ENCODE results near the gene PAPOLG. TPM values are rescaled to one million over a fixed set of nuclear protein-coding genes. Genes with fewer than 3 reads are reported as not detected.
A peak's percentile ranks its signal among the peaks of the same experiment; 100 is the strongest.

PAPOLG gene
- total RNA-seq, 4 donors from 2014 or later = 14.4 to 21.6 (median 18.7) TPM

DNA sequence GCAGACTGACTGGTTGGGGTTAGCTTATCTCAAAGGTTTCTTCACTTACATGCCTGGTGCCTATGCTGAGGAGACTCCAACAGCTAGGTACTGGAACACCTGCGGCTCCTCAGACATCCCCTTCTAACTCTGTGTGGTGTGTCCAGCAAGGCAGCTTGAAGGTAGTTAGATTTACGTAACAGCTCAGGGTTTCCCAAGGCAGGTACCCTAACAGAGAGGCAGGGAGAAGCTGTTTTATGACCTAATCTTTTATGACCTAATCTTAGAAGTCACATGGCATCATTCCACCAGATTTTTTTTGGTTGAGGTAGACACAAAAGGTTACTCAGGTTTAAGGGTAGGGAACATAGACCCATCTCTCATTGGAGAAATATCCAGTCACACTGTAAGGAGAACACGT lies 17.4 kb upstream of the PAPOLG start:
- no peak overlapping the region for H3K4me3 ChIP-seq (ENCODE audit: low read depth, poor library complexity, severe bottlenecking)
- 90 to 96% methylated on average over 3 of the region's 3 CpGs for WGBS, 2 donors
- TF ChIP-seq POLR2A (IDR thresholded peaks at IDR 0.05) = no peak
- TF ChIP-seq, protein P1, sequence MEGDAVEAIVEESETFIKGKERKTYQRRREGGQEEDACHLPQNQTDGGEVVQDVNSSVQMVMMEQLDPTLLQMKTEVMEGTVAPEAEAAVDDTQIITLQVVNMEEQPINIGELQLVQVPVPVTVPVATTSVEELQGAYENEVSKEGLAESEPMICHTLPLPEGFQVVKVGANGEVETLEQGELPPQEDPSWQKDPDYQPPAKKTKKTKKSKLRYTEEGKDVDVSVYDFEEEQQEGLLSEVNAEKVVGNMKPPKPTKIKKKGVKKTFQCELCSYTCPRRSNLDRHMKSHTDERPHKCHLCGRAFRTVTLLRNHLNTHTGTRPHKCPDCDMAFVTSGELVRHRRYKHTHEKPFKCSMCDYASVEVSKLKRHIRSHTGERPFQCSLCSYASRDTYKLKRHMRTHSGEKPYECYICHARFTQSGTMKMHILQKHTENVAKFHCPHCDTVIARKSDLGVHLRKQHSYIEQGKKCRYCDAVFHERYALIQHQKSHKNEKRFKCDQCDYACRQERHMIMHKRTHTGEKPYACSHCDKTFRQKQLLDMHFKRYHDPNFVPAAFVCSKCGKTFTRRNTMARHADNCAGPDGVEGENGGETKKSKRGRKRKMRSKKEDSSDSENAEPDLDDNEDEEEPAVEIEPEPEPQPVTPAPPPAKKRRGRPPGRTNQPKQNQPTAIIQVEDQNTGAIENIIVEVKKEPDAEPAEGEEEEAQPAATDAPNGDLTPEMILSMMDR (IDR thresholded peaks at IDR 0.05) = no peak
- DNase-seq (ENCODE audit: low spot score in 2 of 2) = peak in 1 of 2 donors; percentile 40
- intact Hi-C loops (cut with DNase I; ENCODE audit: low total_unique reads) = no loop called here

DNA sequence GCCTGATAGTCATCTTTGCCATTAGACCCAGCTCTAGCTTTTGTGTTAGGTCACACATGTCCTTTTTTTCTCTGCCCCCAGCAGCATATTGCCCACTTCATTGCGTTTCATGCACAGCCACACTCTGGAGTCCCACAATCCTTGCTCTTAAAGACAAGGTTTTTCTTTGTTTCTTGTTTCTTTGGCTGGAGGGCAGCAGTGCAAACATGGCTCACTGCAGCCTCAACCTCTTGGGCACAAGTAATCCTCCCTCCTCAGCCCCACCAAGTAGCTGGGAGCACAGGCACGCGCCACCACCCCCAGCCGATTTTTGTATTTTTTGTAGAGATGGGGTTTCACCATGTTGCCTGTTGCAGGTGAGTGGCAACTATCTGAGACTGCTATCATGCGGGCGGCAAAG lies 16.9 kb upstream of the PAPOLG start:
- no peak overlapping the region for H3K4me3 ChIP-seq (ENCODE audit: low read depth, poor library complexity, severe bottlenecking)
- intact Hi-C loops (cut with DNase I; ENCODE audit: low total_unique reads) = no loop called here
- TF ChIP-seq POLR2A (IDR thresholded peaks at IDR 0.05) = no peak
- TF ChIP-seq, protein P1 (IDR thresholded peaks at IDR 0.05) = no peak
- peak in 1 of 2 donors; percentile 20 for DNase-seq (ENCODE audit: low spot score in 2 of 2)
- WGBS, 2 donors = 69 to 90% methylated on average over 6 of the region's 6 CpGs

DNA sequence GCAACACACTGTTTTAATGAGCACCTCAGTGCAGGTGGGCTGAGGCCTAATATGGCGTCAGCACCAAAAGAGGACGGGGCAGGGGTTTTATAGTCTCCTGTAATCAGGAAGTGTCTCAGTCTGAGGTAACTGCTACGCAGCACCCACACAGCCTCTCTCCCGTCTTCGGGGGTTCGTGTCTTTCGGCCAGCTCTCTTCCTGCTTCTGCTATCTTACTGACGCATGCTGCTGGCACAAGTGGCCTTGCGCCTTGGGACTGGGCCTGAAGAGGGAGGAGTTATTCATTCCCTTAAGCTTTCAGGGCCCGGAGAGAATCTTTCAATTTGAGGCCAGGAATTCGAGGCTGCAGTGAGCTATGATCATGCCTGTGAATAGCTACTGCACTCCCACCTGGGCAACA lies 14.5 kb upstream of the PAPOLG start:
- no peak for DNase-seq (ENCODE audit: low spot score in 2 of 2)
- intact Hi-C loops (cut with DNase I; ENCODE audit: low total_unique reads) = no loop called here
- no peak for TF ChIP-seq POLR2A (IDR thresholded peaks at IDR 0.05)
- TF ChIP-seq, protein P1 (IDR thresholded peaks at IDR 0.05) = no peak
- WGBS, 2 donors = 87 to 89% methylated on average over 11 of the region's 11 CpGs
- no peak overlapping the region for H3K4me3 ChIP-seq (ENCODE audit: low read depth, poor library complexity, severe bottlenecking)

DNA sequence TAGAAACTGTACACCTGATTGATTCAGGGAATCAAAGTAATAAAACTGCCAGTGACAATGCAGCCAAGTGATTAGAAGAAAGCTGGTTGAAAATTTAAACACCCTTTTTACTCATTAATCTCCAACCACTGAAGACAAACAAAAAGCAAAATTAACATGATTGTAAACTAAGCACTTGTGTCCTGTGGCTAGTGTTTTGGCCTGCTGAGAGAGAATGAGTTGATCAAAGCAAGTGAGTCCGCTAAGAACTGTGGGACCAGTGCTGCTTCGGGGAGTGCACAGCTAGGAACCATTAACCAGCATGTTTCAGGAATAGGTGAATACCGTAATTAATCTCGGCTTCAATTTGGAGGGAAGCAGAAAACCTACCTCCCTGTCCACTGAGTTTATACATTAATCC lies 13.6 kb upstream of the PAPOLG start:
- TF ChIP-seq, protein P1 (IDR thresholded peaks at IDR 0.05) = no peak
- no peak for TF ChIP-seq POLR2A (IDR thresholded peaks at IDR 0.05)
- intact Hi-C loops (cut with DNase I; ENCODE audit: low total_unique reads) = no loop called here
- DNase-seq (ENCODE audit: low spot score in 2 of 2) = no peak
- H3K4me3 ChIP-seq (ENCODE audit: low read depth, poor library complexity, severe bottlenecking) = no peak overlapping the region
- 80 to 86% methylated on average over 4 of the region's 4 CpGs for WGBS, 2 donors

DNA sequence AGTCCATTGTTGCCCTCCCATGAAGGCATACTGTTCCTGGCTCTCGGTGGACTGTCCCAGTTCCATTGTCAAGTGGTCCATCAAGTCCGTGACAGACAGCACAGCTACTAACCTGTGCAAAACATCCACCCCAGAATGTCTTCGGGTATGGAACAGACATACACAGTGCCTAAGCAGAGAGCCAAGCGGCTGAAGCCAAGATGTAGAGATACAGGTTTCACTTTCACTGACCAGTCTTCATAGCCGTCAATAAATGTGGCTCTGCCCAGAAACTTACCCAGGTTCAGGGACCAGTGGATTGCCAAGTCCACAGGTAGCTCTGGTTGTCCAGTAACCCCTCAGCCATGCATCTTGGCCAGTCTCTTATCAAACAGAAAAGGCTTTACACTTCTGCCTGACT lies 10.7 kb upstream of the PAPOLG start:
- TF ChIP-seq POLR2A (IDR thresholded peaks at IDR 0.05) = no peak
- TF ChIP-seq, protein P1 (IDR thresholded peaks at IDR 0.05) = no peak
- DNase-seq (ENCODE audit: low spot score in 2 of 2) = no peak
- intact Hi-C loops (cut with DNase I; ENCODE audit: low total_unique reads) = no loop called here
- H3K4me3 ChIP-seq (ENCODE audit: low read depth, poor library complexity, severe bottlenecking) = no peak overlapping the region
- WGBS, 2 donors = 92 to 98% methylated on average over 5 of the region's 5 CpGs

DNA sequence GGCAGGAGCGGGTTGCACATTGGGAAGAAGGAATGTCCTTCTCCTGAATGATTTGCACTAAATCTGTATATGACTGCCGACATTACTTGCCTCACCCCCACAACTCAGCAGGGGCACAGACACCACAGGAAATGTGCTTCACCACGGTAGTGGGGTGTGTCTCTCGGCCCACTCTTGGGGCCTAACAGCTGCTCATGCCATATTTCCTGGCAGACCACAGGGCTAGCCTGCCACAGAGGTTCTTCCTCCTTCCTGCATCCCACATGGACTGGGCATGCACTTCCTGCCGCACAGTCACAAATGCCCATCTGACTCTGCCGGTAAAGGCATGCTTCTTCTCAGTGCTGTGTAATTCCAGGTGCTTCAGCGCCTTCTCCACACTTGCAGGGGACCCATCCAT lies 10.3 kb upstream of the PAPOLG start:
- WGBS, 2 donors = 63 to 69% methylated on average over 7 of the region's 7 CpGs
- no peak for DNase-seq (ENCODE audit: low spot score in 2 of 2)
- intact Hi-C loops (cut with DNase I; ENCODE audit: low total_unique reads) = no loop called here
- TF ChIP-seq, protein P1 (IDR thresholded peaks at IDR 0.05) = no peak
- no peak for TF ChIP-seq POLR2A (IDR thresholded peaks at IDR 0.05)
- no peak overlapping the region for H3K4me3 ChIP-seq (ENCODE audit: low read depth, poor library complexity, severe bottlenecking)

All from lower leg skin (tissue), 4 donors.